WTC11 (cell line): ENCODE data around the gene ATP2A1. TPM values are rescaled to one million over a fixed set of nuclear protein-coding genes. Genes with fewer than 3 reads are reported as not detected.

ENCODE experiments used
- ATAC-seq: fragments of 200-7000 bp; cut with Tn5 transposase; 2 replicates; pipeline ENCODE4 v1.10.0; 2021; ENCODE audit warnings: mild to moderate bottlenecking, moderate library complexity
- CTCF ChIA-PET: fragments of 300-600 bp; sonication (Branson Sonifier 250); formaldehyde crosslinking; loops from one replicate; lab custom pipeline; 2021; ENCODE audit warnings: antibody characterized with exemption; lab: Charles Lee
- POLR2A ChIA-PET: fragments of 350-600 bp; sonication (Branson Sonifier 250); formaldehyde crosslinking; loops from one replicate; lab custom pipeline; 2021; ENCODE audit warnings: antibody characterized with exemption; lab: Charles Lee
- DNase-seq: peaks from one replicate; pipeline ENCODE4 v3.0.0; 2021; ENCODE audit warnings: low spot score
- H3K27ac Mint-ChIP-seq: 2 replicates; pipeline ENCODE4 v1.8.0; 2021; ENCODE audit warnings: mixed read lengths
- H3K27me3 Mint-ChIP-seq: 2 replicates; pipeline ENCODE4 v1.8.0; 2021; ENCODE audit warnings: low read depth, mild to moderate bottlenecking, moderate library complexity, mixed read lengths
- H3K36me3 Mint-ChIP-seq: 2 replicates; pipeline ENCODE4 v1.8.0; 2021; ENCODE audit warnings: mixed read lengths
- H3K4me1 Mint-ChIP-seq: 2 replicates; pipeline ENCODE4 v1.8.0; 2022; ENCODE audit warnings: mixed read lengths
- H3K4me3 Mint-ChIP-seq: 2 replicates; pipeline ENCODE4 v1.8.0; 2021; ENCODE audit warnings: mild to moderate bottlenecking, moderate library complexity, mixed read lengths
- H3K9me3 Mint-ChIP-seq: 2 replicates; pipeline ENCODE4 v1.8.0; 2021; ENCODE audit warnings: mixed read lengths
- CREB1 ChIP-seq: sonication (generic); formaldehyde crosslinking; IDR thresholded peaks from 2 replicates; pipeline ENCODE4 v1.8.0; 2023; ENCODE audit warnings: mild to moderate bottlenecking, missing genetic modification reagents
- GABPB1 ChIP-seq: sonication (generic); formaldehyde crosslinking; IDR thresholded peaks from 2 replicates; pipeline ENCODE4 v1.8.1; 2023; ENCODE audit warnings: mild to moderate bottlenecking, missing genetic modification reagents
- GRHL2 ChIP-seq: fragments of 250-450 bp; sonication (Bioruptor Pico); IDR thresholded peaks from 2 replicates; pipeline ENCODE4 v1.8.0; 2022; ENCODE audit warnings: mild to moderate bottlenecking, moderate library complexity; ENCODE audit not compliant: insufficient replicate concordance, severe bottlenecking
- GTF2I ChIP-seq: fragments of 250-450 bp; sonication (Bioruptor Pico); conservative IDR thresholded peaks from 2 replicates; pipeline ENCODE4 v1.4.0; 2021; ENCODE audit warnings: mild to moderate bottlenecking
- JAZF1 ChIP-seq: fragments of 250-450 bp; sonication (Bioruptor Pico); IDR thresholded peaks from 2 replicates; pipeline ENCODE4 v1.9.0; 2021; ENCODE audit warnings: moderate library complexity, mild to moderate bottlenecking, inconsistent platforms
- MXD4 ChIP-seq: fragments of 250-450 bp; sonication (Bioruptor Pico); IDR thresholded peaks from 2 replicates; pipeline ENCODE4 v1.8.0; 2021; ENCODE audit warnings: mild to moderate bottlenecking, moderate library complexity, borderline replicate concordance
- NR1H2 ChIP-seq: sonication (generic); formaldehyde crosslinking; IDR thresholded peaks from 2 replicates; pipeline ENCODE4 v1.9.0; 2021; ENCODE audit warnings: mild to moderate bottlenecking, moderate library complexity, missing genetic modification reagents
- NR2C2 ChIP-seq: sonication (generic); formaldehyde crosslinking; IDR thresholded peaks from 2 replicates; pipeline ENCODE4 v1.8.0; 2022; ENCODE audit warnings: mild to moderate bottlenecking, missing genetic modification reagents
- NR3C1 ChIP-seq: sonication (generic); formaldehyde crosslinking; conservative IDR thresholded peaks from 2 replicates; pipeline ENCODE4 v1.8.1; 2023; ENCODE audit warnings: low read depth, mild to moderate bottlenecking, missing genetic modification reagents
- OVOL2 ChIP-seq: fragments of 250-450 bp; sonication (Bioruptor Pico); IDR thresholded peaks from 2 replicates; pipeline ENCODE4 v1.9.0; 2021; ENCODE audit warnings: mild to moderate bottlenecking, borderline replicate concordance
- RELA ChIP-seq: sonication (generic); formaldehyde crosslinking; IDR thresholded peaks from 2 replicates; pipeline ENCODE4 v1.8.1; 2022; ENCODE audit warnings: missing genetic modification reagents, mild to moderate bottlenecking, borderline replicate concordance
- SMAD4 ChIP-seq: sonication (generic); formaldehyde crosslinking; IDR thresholded peaks from 2 replicates; pipeline ENCODE4 v1.8.0; 2022; ENCODE audit warnings: mild to moderate bottlenecking, missing genetic modification reagents
- SP1 ChIP-seq: sonication (generic); formaldehyde crosslinking; conservative IDR thresholded peaks from 2 replicates; pipeline ENCODE4 v1.8.1; 2022; ENCODE audit warnings: missing genetic modification reagents
- total RNA-seq: library from RNA; stranded (reverse); gene quantifications from 3 replicates; pipeline ENCODE4 v1.2.3, GENCODE V29; 2021
- TF ChIP-seq, protein P1 (sequence below): sonication (generic); formaldehyde crosslinking; conservative IDR thresholded peaks from 2 replicates; pipeline ENCODE4 v1.8.1; 2023; ENCODE audit warnings: mild to moderate bottlenecking, low read depth, missing genetic modification reagents, moderate library complexity
- TF ChIP-seq, protein P2 (sequence below): sonication (generic); formaldehyde crosslinking; IDR thresholded peaks from 2 replicates; pipeline ENCODE4 v1.8.1; 2023; ENCODE audit warnings: mild to moderate bottlenecking, missing genetic modification reagents, moderate library complexity
- TF ChIP-seq, protein P3 (sequence below): sonication (generic); formaldehyde crosslinking; IDR thresholded peaks from 2 replicates; pipeline ENCODE4 v1.8.1; 2023; ENCODE audit warnings: mild to moderate bottlenecking, moderate library complexity, missing genetic modification reagents
- TF ChIP-seq, protein P4 (sequence below): sonication (generic); formaldehyde crosslinking; IDR thresholded peaks from 2 replicates; pipeline ENCODE4 v1.8.1; 2023; ENCODE audit warnings: mild to moderate bottlenecking, missing genetic modification reagents, moderate library complexity
- TF ChIP-seq, protein P5 (sequence below): sonication (generic); formaldehyde crosslinking; IDR thresholded peaks from 2 replicates; pipeline ENCODE4 v1.8.0; 2023; ENCODE audit warnings: missing genetic modification reagents, mild to moderate bottlenecking, borderline replicate concordance
- TF ChIP-seq, protein P6 (sequence below): sonication (generic); formaldehyde crosslinking; IDR thresholded peaks from 2 replicates; pipeline ENCODE4 v1.8.0; 2022; ENCODE audit warnings: mild to moderate bottlenecking, missing genetic modification reagents

ATP2A1 gene
- total RNA-seq, 1 experiment from 2014 or later = 6.4 TPM

DNA sequence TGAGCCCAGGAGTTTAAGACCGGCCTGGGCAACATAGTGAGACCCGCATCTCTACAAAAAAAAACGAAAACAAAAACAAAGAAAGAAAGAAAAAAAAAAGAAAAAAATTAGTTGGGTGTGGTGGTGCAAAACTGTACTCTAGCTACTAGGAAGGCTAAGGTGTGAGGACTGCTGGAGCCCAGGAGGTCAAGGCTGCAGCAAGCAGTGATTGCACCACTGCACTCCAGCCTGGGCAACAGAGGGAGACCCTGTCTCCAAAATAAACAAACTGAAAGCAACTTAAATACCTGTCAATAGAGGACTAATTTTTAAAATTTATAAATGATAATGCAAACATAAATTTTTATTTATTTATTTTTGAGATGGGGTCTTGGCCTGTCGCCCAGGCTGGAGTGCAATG is 17.3 kb downstream of the ATP2A1 start (continued):
- no peak for TF ChIP-seq NR1H2 (CRISPR knock-in tag)
- TF ChIP-seq GABPB1 = no peak
- no peak for TF ChIP-seq RELA (CRISPR knock-in tag)
- TF ChIP-seq, protein P1, sequence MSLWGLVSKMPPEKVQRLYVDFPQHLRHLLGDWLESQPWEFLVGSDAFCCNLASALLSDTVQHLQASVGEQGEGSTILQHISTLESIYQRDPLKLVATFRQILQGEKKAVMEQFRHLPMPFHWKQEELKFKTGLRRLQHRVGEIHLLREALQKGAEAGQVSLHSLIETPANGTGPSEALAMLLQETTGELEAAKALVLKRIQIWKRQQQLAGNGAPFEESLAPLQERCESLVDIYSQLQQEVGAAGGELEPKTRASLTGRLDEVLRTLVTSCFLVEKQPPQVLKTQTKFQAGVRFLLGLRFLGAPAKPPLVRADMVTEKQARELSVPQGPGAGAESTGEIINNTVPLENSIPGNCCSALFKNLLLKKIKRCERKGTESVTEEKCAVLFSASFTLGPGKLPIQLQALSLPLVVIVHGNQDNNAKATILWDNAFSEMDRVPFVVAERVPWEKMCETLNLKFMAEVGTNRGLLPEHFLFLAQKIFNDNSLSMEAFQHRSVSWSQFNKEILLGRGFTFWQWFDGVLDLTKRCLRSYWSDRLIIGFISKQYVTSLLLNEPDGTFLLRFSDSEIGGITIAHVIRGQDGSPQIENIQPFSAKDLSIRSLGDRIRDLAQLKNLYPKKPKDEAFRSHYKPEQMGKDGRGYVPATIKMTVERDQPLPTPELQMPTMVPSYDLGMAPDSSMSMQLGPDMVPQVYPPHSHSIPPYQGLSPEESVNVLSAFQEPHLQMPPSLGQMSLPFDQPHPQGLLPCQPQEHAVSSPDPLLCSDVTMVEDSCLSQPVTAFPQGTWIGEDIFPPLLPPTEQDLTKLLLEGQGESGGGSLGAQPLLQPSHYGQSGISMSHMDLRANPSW = no peak
- TF ChIP-seq CREB1 (CRISPR knock-in tag) = no peak
- TF ChIP-seq, protein P2, sequence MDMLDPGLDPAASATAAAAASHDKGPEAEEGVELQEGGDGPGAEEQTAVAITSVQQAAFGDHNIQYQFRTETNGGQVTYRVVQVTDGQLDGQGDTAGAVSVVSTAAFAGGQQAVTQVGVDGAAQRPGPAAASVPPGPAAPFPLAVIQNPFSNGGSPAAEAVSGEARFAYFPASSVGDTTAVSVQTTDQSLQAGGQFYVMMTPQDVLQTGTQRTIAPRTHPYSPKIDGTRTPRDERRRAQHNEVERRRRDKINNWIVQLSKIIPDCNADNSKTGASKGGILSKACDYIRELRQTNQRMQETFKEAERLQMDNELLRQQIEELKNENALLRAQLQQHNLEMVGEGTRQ = no peak
- TF ChIP-seq NR2C2 = no peak
- no peak for TF ChIP-seq GTF2I (CRISPR knock-in tag)
- TF ChIP-seq, protein P3, sequence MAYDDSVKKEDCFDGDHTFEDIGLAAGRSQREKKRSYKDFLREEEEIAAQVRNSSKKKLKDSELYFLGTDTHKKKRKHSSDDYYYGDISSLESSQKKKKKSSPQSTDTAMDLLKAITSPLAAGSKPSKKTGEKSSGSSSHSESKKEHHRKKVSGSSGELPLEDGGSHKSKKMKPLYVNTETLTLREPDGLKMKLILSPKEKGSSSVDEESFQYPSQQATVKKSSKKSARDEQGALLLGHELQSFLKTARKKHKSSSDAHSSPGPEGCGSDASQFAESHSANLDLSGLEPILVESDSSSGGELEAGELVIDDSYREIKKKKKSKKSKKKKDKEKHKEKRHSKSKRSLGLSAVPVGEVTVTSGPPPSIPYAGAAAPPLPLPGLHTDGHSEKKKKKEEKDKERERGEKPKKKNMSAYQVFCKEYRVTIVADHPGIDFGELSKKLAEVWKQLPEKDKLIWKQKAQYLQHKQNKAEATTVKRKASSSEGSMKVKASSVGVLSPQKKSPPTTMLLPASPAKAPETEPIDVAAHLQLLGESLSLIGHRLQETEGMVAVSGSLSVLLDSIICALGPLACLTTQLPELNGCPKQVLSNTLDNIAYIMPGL = no peak
- TF ChIP-seq NR3C1 (CRISPR knock-in tag) = no peak

DNA sequence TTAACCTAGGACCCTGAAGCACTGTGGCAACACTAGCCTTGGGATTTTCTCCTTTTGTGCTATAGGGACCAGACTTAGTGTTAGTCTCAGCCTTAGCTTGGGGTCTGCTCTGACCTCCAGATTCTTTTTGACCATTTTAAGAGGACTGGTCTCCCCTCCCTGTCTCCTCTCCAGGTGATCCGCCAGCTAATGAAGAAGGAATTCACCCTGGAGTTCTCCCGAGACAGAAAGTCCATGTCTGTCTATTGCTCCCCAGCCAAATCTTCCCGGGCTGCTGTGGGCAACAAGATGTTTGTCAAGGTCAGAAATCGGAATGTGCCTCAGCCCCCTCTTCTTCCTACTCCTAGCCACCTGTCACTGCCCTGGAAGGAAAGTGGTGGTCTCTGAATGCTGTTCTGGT is 19.5 kb downstream of the ATP2A1 start:
- H3K9me3 Mint-ChIP-seq = no peaks in the 10 kb centered on the region
- ChIA-PET POLR2A (no interaction called here), CTCF (no interaction called here)
- DNase-seq (no peak), ATAC-seq (no peak)
- no peaks in the 10 kb centered on the region for H3K4me1 Mint-ChIP-seq
- TF ChIP-seq SP1 (no peak), JAZF1 (CRISPR knock-in tag) (no peak), MXD4 (CRISPR knock-in tag) (no peak), OVOL2 (CRISPR knock-in tag) (no peak), GRHL2 (no peak), GABPB1 (no peak), SMAD4 (CRISPR knock-in tag) (no peak)
- TF ChIP-seq, protein P4, sequence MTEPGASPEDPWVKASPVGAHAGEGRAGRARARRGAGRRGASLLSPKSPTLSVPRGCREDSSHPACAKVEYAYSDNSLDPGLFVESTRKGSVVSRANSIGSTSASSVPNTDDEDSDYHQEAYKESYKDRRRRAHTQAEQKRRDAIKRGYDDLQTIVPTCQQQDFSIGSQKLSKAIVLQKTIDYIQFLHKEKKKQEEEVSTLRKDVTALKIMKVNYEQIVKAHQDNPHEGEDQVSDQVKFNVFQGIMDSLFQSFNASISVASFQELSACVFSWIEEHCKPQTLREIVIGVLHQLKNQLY = no peak
- TF ChIP-seq, protein P5, sequence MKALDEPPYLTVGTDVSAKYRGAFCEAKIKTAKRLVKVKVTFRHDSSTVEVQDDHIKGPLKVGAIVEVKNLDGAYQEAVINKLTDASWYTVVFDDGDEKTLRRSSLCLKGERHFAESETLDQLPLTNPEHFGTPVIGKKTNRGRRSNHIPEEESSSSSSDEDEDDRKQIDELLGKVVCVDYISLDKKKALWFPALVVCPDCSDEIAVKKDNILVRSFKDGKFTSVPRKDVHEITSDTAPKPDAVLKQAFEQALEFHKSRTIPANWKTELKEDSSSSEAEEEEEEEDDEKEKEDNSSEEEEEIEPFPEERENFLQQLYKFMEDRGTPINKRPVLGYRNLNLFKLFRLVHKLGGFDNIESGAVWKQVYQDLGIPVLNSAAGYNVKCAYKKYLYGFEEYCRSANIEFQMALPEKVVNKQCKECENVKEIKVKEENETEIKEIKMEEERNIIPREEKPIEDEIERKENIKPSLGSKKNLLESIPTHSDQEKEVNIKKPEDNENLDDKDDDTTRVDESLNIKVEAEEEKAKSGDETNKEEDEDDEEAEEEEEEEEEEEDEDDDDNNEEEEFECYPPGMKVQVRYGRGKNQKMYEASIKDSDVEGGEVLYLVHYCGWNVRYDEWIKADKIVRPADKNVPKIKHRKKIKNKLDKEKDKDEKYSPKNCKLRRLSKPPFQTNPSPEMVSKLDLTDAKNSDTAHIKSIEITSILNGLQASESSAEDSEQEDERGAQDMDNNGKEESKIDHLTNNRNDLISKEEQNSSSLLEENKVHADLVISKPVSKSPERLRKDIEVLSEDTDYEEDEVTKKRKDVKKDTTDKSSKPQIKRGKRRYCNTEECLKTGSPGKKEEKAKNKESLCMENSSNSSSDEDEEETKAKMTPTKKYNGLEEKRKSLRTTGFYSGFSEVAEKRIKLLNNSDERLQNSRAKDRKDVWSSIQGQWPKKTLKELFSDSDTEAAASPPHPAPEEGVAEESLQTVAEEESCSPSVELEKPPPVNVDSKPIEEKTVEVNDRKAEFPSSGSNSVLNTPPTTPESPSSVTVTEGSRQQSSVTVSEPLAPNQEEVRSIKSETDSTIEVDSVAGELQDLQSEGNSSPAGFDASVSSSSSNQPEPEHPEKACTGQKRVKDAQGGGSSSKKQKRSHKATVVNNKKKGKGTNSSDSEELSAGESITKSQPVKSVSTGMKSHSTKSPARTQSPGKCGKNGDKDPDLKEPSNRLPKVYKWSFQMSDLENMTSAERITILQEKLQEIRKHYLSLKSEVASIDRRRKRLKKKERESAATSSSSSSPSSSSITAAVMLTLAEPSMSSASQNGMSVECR = no peak
- TF ChIP-seq, protein P6, sequence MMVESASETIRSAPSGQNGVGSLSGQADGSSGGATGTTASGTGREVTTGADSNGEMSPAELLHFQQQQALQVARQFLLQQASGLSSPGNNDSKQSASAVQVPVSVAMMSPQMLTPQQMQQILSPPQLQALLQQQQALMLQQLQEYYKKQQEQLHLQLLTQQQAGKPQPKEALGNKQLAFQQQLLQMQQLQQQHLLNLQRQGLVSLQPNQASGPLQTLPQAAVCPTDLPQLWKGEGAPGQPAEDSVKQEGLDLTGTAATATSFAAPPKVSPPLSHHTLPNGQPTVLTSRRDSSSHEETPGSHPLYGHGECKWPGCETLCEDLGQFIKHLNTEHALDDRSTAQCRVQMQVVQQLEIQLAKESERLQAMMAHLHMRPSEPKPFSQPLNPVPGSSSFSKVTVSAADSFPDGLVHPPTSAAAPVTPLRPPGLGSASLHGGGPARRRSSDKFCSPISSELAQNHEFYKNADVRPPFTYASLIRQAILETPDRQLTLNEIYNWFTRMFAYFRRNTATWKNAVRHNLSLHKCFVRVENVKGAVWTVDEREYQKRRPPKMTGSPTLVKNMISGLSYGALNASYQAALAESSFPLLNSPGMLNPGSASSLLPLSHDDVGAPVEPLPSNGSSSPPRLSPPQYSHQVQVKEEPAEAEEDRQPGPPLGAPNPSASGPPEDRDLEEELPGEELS (CRISPR knock-in tag) = no peak
- TF ChIP-seq, protein P1 = no peak
- H3K36me3 Mint-ChIP-seq = no peaks in the 10 kb centered on the region
- H3K4me3 Mint-ChIP-seq = no peak overlapping the region
- no peaks in the 10 kb centered on the region for H3K27me3 Mint-ChIP-seq
- H3K27ac Mint-ChIP-seq = no peak overlapping the region; the same call in 1 of the 2 replicates
